ENCODE results near the gene RAPSN. TPM values are rescaled to one million over a fixed set of nuclear protein-coding genes. Genes with fewer than 3 reads are reported as not detected.

The RAPSN gene
- polyA plus RNA-seq, 3 donors: 0.11 to 0.52 (median 0.19) TPM

DNA sequence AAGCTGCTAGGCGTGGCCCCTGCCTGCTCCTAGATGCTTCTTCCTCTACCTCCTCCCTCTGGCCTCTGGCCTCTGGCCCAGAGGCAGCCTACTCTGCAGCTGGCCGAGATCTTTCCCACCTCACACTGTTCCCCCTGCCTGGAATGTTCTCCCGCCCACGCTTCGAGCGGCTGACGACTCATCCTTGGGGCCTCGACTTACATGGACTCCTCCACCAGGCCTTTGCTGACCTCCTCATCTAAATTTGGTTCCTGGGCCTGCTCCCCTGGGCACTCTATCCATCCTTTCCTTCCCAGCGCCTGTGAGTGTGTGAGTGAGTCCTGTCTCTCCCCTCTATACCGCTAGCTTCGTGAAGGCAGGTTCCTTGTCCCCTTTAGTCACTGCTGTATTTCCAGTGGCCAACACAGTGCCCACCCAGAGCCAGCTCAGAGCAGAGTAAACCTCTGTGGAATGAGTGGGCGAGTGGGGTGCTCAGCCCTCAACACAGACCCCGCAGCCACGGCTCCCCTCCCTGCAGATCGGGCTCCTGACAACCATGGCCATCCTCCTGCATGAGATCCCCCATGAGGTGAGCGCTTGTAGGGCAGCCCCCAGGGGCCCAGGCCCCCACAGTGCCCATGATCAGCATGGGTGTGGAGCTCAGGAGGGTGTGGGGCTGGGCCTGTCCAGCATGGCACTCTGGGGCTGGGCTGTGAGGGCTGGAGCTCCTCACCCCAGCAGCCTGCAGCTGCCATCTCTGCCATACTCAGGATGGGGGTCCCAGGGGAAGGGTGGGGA is 34.8 kb downstream of the RAPSN start:
- DNase-seq (ENCODE audit: extremely low read depth in 1 of 11, low read depth in 9 of 11, low spot score in 4 of 11): no peak

DNA sequence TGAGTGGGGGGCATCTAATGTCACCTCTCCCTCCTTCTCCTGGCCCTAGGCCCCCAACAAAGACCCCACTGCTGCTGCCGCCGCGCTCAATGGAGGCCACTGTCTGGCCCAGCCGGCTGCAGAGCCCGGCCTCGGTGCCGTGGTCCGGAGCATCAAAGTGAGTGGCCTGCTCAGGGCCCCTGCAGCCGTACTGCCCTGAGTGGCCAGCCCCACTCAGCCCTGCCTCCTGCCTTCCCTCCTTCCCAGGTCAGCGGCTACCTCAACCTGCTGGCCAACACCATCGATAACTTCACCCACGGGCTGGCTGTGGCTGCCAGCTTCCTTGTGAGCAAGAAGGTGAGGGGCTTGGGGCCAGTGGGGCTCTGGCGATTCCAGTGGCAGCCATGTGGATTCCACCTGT is 35.6 kb downstream of the RAPSN start:
- DNase-seq (ENCODE audit: extremely low read depth in 1 of 11, low read depth in 9 of 11, low spot score in 4 of 11): no peak

DNA sequence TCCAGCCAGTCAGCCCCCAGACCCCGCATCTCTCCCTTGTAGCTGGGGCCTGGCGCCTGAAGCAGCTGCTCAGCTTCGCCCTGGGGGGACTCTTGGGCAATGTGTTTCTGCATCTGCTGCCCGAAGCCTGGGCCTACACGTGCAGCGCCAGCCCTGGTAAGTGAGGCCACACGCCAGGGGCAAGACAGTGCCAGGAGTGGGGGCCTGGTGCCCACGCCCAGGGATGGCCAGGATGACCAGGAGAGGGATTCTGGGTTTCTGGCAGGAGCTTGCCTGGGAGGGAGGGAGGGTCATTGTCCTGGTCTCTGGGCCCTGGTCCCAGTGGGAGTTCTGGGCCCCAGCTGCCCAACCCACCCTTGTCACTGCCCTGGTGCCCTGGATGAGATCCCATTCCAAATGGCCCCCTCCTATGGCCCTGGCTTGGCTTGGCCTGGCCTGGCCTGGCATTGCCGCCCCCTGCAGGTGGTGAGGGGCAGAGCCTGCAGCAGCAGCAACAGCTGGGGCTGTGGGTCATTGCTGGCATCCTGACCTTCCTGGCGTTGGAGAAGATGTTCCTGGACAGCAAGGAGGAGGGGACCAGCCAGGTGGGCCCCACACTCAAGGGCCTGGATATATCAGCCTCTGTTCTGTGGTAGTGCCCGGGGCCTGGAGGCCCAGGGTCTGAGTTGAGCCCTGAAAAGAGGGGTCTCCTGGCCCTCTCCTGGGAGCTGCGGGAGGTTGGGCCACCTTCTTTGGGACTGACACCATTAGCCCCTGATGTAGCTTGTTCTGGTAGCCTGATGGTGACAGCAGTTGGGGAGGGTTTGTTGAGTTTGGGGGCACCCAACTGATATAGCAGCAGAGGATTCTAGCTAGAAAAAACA is 36.8 kb downstream of the RAPSN start:
- no peak for DNase-seq (ENCODE audit: extremely low read depth in 1 of 11, low read depth in 9 of 11, low spot score in 4 of 11)

DNA sequence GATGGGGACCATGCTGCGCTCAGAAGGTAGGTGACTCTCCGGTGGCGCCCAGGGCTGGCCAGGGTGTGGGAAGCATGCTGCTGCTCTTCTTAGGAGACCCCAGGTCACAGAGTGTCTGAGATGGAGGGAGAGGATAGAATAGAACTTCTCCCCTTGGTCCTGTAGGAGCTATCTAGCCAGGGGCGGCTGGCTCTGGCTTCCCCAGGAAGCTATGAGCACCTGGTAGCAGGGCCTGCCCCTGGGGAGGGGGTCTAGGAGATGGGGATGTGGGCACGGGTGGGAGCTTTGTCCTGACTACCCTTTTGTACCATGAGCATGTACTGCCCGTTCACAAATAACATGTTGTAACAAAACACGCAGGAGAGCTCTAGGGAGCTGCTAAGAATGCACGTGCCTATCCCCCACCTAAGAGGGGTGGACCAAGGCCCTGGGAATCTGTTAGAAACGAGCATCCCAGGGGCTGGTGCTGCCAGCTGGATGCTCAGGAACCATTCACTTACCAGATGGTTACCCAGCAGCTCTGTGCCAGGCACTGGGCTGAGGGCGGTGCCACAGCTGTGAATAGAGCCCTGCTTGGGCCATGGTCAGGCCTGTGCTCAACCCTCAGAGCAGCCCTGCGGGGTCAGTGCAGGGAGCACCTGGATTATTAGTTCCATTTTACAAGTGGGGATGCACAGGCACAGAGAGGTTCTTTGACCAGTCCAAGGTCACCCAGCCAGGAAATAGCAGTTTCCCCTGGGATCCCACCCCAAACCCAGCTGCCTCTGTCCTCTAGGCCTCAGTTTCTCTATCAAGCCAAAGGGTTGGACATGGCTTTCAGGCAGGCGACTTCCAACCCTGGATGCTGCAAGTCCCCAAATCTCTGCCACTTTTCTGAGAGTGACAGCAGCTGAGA is 38.3 kb downstream of the RAPSN start:
- DNase-seq (ENCODE audit: extremely low read depth in 1 of 11, low read depth in 9 of 11, low spot score in 4 of 11): no peak

DNA sequence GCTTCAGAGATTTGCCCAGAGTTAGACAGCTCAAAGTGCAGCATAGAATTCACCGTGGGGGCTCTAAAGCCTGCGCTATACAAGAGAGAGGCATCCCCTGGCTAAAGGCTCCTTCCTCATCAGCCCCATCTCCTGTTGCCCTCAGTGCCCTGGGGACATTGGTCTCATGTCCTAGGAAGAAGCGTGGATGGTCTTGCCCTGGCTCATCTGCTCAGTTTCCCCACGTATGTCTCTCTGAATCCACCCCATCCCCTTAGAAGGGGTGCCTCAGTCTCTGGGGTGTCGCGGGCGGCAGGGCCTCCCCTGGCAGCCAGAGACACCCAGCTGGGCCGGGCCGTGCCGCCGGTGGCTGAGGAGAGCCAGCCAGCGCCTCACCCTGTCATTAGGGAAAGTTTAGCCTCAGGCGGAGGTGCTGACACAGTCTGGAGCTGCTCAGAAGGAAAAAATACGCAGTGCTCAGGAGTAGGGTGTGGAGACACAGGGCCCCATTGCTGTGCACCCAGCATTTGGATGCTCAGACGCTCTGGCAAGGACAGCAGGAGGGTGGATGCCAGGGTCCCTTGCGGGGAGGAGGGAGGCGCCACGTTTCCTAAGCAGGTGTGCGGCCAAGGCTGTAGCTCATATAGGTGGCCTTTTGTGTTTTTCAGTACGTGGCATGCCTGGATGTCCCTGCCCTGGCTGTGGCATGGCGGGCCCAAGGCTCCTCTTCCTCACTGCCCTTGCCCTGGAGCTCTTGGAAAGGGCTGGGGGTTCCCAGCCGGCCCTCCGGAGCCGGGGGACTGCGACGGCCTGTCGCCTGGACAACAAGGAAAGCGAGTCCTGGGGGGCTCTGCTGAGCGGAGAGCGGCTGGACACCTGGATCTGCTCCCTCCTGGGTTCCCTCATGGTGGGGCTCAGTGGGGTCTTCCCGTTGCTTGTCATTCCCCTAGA is 39.2 kb downstream of the RAPSN start:
- DNase-seq (ENCODE audit: extremely low read depth in 1 of 11, low read depth in 9 of 11, low spot score in 4 of 11): no peak

DNA sequence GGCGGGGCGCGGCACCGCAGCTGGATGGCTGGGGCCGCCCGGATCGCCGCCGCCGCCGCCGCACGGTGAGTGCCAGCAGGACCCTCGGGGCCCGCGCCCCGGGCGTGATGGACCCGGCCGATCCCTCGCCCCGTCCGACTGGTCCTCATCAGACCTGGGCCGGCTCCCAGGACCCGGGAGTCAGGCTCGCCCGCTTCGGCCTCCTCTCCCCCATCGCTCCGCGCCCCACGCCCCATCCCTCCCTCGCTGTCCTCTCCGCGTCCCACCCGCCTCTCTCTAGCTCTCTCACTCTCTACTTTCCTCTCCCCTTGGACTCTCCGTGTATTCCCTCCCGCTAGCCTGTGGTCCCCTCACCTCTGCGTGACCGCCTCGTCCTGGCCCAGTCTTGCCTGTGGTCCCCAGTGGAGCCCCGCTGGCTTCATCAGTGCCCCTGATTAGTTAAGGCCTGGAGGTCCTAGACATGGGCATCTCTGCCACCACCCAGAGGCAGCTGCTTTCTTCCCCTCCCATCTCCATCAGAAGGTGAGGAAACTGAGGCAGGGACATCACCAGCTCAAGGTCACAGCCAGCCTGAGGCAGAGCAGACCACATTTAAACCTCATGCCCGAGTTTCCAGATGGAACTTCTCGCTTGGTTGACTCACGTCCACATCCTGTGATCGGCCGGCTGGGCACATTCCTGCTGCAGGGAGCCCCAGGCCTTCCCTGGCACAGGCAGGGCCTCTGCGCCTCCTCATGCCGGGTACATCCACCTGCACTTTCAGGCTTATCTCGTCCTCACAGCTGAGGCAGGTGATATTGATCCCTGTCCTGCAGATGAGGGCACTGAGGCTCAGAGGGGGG is 40.1 kb downstream of the RAPSN start:
- DNase-seq (ENCODE audit: extremely low read depth in 1 of 11, low read depth in 9 of 11, low spot score in 4 of 11): peak in 6 of 11 donors; percentile 35 to 64 (median 57)

DNA sequence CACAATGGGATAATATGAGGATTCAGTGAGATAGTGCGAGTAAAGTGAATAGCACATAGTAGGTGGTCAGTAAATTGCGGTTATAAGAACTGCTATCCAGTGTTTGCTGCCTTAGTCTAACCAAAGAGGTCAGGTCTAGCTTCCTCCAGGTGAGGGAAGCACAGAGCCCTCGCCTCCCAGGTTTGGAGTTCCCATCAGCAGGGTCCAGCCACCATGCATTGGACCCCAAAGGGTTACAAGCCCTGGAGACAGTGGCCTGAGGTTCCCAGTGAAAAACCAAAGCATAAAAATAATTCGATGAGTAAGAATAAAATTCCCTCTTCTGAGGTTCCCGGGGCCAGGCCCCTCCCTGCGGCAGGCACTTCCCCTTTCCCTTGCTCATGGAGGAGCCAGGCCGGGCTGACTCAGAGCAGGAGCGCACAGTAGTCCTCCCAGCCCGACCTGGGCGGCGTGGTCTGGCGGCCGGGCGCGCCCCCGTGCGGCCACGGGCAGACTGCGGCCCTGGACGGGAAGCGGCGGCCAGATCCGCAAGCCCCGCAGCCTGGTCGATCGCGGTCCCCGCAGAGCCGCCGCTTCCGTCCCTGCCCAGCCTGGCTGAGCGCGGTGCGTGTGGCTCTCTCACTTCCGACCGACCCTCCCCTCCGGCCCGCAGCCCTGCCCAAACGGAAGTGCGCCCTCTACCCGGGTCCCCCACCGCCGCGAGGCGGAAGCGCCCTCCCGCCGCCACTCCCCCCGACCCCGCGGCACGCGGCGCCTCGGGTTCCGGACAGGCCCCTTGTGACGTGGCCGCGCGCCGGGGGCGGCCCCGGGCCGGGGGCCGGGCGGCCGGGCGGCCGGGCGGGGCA is 41.0 kb downstream of the RAPSN start, which contains the start of gene SLC39A13:
TSS of gene SLC39A13 (plus strand) at position 845 of the 845 bp plus-strand sequence. CDS start 1,505 bp downstream, outside the sequence.
- DNase-seq (ENCODE audit: extremely low read depth in 1 of 11, low read depth in 9 of 11, low spot score in 4 of 11): peak; percentile 76 to 93 (median 90)

DNA sequence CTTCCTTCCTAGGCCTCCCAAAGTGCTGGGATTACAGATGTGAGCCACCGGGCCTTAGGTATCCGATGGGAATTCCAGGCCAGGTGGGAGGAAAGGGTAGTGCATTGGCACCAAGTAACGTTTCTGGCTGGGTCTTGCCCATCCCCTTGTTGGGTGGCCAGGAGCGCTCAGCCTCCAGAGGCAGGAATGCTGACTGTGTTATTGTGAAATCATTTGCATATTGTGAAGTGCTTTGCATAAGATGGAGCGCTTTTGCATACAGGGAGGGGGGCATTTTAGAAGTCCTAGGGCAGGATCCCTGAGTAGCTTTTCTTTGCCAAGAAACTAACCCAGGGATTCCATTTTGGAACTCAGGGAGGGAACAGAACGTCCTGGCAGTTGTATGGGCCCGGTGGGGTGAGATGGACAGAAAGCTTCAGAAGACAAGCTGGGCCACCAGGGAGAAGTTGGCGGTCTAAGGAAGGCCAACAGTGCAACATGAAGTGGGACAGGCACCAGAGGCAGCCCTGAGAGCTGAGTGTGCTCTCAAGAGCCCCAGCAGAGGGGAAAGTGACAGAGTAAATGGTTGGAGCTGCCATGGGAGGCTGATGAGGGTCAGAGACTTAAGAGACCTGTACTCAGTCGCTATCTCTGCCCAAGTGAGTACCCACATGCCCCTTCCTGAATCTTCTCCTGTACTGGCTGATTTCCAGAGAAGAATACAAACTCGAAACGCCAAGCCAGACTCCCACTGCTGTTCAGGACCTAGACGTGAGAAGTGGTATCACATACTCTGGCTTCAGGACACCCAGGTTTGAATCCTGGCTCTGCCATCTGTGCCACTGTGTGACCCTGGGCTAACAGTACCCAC is 41.8 kb downstream of the RAPSN start:
- no peak for DNase-seq (ENCODE audit: extremely low read depth in 1 of 11, low read depth in 9 of 11, low spot score in 4 of 11)

DNA sequence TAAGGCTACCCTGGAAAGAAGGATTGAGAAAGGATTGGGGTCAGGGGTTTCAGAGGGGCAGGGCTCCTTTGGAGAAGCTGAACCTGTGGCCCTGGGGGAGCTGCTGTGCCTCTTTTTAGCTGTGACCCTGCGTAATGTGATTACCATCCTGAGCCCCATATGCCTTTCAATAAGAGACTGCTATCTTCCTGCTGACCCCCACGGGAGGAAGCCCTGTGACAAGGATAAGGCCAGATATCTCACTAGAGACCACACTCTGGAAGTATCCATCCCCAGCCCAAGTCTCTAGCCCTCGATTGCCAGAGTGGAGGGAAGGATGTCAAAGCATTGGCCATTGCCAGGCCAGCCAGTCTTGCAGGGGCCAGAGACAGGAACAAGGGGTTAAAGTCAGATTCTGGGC is 45.4 kb downstream of the RAPSN start:
- no peak for DNase-seq (ENCODE audit: extremely low read depth in 1 of 11, low read depth in 9 of 11, low spot score in 4 of 11)

DNA sequence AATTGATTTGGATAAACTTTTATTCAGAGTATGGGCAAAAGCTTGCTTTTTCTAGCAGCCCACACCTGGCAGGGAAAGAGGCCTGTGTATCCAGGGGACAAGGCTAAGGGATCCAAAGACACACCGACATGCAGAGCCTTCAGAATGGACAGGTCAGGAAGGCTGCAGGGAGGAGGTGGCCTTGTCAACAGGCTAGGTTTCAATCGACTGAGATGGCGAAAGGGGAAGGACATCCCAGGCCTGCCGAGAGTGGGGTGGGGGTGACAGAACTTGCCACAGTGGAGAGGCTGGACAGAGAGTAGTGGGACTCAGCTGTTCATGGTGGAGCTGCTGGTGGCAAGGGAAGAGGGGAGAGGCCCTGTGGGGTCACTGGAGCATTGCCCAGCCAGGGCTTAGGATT is 45.8 kb downstream of the RAPSN start:
- no peak for DNase-seq (ENCODE audit: extremely low read depth in 1 of 11, low read depth in 9 of 11, low spot score in 4 of 11)

DNA sequence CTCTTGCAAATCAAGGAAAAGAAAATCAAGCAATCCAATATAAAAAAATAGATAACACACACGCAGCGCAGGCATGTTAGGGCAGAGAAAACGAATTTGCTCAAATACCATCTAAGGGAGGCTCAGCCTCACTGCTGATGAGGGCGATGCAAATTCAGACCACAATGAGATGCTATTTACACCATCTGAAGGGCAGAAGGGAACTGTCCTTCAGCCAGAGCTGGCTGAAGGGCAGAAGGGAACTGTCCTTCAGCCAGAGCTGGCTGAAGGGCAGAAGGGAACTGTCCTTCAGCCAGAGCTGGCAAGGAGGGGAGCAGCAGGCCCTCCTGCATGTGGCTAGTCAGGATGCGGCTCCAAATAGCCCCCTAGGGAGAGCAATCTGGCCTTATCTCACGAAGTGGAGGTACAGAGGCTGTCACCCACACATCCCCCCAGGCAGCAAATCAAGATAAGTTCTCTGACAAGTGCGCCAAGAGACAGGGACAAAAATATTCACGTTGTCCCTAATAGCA is 48.1 kb downstream of the RAPSN start:
- DNase-seq (ENCODE audit: extremely low read depth in 1 of 11, low read depth in 9 of 11, low spot score in 4 of 11): no peak

DNA sequence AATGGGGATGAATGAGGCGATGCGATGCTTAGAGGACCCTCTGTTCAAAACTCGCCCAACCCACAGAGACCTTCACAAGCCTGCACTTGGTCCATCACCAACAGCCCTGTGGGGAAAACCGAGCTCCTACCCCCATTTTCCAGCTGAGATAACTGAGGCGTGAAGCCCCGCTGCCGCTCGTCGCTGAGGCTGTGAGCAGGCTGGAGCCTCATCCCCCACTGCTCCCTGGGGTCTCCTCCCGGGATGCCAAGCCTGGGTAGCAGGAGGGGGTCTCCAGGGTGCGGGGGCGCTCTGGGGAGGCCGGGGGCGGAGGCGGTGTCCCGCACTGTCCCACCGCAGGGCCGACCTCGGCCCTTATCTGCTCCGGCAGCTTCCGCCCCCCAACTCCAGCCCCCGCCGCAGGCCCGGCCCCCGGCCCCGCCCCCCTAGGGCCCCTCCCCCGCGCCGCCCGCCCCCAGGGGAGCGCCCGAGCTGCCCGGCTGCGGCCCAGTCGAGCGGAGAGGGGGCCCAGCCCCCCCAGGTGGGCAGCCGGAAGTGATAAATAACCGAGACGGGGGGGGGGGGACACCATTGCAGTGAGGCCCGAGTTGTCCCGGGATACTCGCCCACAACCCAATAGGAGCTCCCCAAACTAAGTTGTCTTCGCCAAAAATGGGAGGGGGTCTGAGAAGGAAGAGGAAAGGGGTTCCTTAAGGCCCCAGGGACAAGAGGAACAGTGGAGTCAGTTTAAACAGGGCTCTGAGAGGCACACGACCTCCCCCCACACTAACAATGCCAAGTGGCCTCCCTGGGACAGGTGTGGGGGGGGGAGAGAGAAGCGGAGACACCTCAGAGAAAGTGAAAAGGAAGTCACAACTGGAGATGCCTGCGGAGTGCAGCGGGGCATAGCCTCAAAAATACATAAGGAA is 48.8 kb downstream of the RAPSN start:
- no peak for DNase-seq (ENCODE audit: extremely low read depth in 1 of 11, low read depth in 9 of 11, low spot score in 4 of 11)

DNA sequence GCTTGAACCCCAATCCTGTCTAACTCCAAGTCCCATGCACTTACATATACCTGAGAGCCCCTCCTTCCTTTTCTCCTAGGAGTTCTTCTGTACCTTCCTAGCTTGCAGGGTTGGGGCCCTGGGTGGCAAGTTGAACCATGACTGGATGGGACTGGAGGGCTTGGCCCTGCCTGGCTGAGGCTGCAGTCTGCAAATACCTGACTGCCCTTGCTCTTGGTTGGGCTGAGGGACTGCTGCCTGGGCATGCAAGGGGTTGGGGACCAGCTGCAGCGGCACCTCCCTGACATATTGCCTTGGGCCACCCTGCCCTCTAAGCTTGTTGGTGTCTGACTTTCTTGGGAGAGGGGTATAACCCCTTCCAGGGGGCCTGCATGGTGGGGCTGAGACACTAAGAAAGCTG is 50.4 kb downstream of the RAPSN start:
- no peak for DNase-seq (ENCODE audit: extremely low read depth in 1 of 11, low read depth in 9 of 11, low spot score in 4 of 11)

DNA sequence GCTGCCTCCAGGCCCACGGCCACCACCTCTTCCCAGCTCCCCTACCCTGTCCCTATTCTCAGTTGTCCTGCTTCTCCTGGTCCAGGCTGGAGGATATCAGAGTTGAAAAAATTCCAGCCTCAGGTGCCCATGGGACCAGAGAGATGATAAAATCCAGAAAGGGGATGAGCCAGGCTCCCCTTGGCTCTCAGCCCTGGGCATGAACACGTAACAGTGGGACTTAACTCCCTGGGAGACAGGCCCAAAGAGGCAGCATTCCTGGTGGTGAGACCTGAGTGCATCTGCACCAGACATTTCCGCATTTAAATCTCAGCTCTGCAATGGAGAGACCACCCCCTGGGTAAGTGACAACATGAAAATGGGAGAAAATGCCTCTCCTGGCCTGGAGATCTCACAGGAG is 50.9 kb downstream of the RAPSN start:
- no peak for DNase-seq (ENCODE audit: extremely low read depth in 1 of 11, low read depth in 9 of 11, low spot score in 4 of 11)

DNA sequence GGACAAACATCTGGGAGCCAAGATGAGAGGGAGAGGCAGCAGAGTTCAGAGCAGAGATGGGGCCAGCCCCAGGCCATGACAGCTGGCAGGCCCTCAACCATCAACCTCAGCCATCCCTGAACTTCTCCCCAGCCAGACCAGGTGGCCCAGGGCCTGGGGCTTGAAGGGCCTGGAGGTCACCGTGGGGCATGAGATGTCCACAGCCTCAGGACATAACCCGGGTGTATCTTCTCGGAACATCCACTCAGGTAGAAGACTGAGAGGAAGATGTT is 53.0 kb downstream of the RAPSN start:
- DNase-seq (ENCODE audit: extremely low read depth in 1 of 11, low read depth in 9 of 11, low spot score in 4 of 11): no peak
